A673 (cell line): ENCODE data around the gene RMI2. TPM values are rescaled to one million over a fixed set of nuclear protein-coding genes. Genes with fewer than 3 reads are reported as not detected.

Experiments
- BruUV-seq: library from RNA; stranded (reverse); fragments of 400-500 nt; replicated peaks from 2 replicates; lab custom pipeline; 2021; lab: Mats Ljungman, UMichigan
- CTCF ChIA-PET: fragments of 300-600 bp; sonication (Branson Sonifier 250); formaldehyde crosslinking; loops from one replicate; lab custom pipeline; 2022; ENCODE audit warnings: antibody characterized with exemption; lab: Charles Lee
- POLR2A ChIA-PET: fragments of 300-600 bp; sonication (Branson Sonifier 250); formaldehyde crosslinking; loops from one replicate; lab custom pipeline; 2022; ENCODE audit warnings: antibody characterized with exemption; ENCODE audit not compliant: low non-redundant PET; lab: Charles Lee
- DNase-seq: peaks from one replicate; pipeline ENCODE4 v3.0.0-alpha.2; 2015; ENCODE audit warnings: low spot score
- H3K27ac ChIP-seq: fragments of 200-600 bp; sonication (generic); 2 replicates; pipeline ENCODE4 v1.5.1; 2016; ENCODE audit warnings: mixed run types, low read depth, mild to moderate bottlenecking, mixed read lengths, antibody characterized with exemption, low read length; ENCODE audit not compliant: poor library complexity, severe bottlenecking
- H3K27me3 ChIP-seq: fragments of 200-600 bp; sonication (generic); replicated peaks from 2 replicates; pipeline ENCODE4 v1.6.1; 2017; ENCODE audit warnings: mixed run types, low read depth, mild to moderate bottlenecking, mixed read lengths, antibody characterized with exemption, low read length; ENCODE audit not compliant: insufficient read depth, poor library complexity
- H3K36me3 ChIP-seq: fragments of 200-600 bp; sonication (generic); 2 replicates; pipeline ENCODE4 v1.6.1; 2016; ENCODE audit warnings: mixed run types, mild to moderate bottlenecking, mixed read lengths, antibody characterized with exemption, low read length; ENCODE audit not compliant: insufficient read depth, poor library complexity, severe bottlenecking
- H3K4me1 ChIP-seq: fragments of 200-600 bp; sonication (generic); 2 replicates; pipeline ENCODE4 v1.6.1; 2017; ENCODE audit warnings: mixed run types, mild to moderate bottlenecking, mixed read lengths, antibody characterized with exemption, low read length; ENCODE audit not compliant: insufficient read depth, poor library complexity, severe bottlenecking
- H3K4me3 ChIP-seq: fragments of 200-600 bp; sonication (generic); 2 replicates; pipeline ENCODE4 v1.5.1; 2016; ENCODE audit warnings: low read depth, mixed run types, mild to moderate bottlenecking, mixed read lengths, low read length; ENCODE audit not compliant: poor library complexity, severe bottlenecking
- H3K9me3 ChIP-seq: fragments of 200-600 bp; sonication (generic); 2 replicates; pipeline ENCODE4 v1.6.1; 2016; ENCODE audit warnings: mixed run types, low read depth, mild to moderate bottlenecking, mixed read lengths, antibody characterized with exemption, low read length; ENCODE audit not compliant: poor library complexity, severe bottlenecking
- CTCF ChIP-seq: fragments of 300-800, 200-600 bp; sonication (generic); conservative IDR thresholded peaks from 2 replicates; pipeline ENCODE4 v1.5.1; 2017; ENCODE audit warnings: low read depth, mild to moderate bottlenecking, antibody characterized with exemption, low read length, moderate library complexity, mixed read lengths
- EZH2 ChIP-seq: fragments of 200-600 bp; sonication (generic); IDR thresholded peaks from 2 replicates; pipeline ENCODE4 v1.6.1; 2017; ENCODE audit warnings: borderline replicate concordance, low read depth, mild to moderate bottlenecking, mixed read lengths, antibody characterized with exemption, low read length; ENCODE audit not compliant: poor library complexity, severe bottlenecking
- intact Hi-C: fragments of 100-400 bp; cut with micrococcal nuclease; formaldehyde crosslinking; loops from one replicate; pipeline ENCODE4 v1.10.0; 2022; ENCODE audit not compliant: unreplicated experiment
- total RNA-seq: library from RNA; stranded (reverse); gene quantifications from 2 replicates; pipeline ENCODE4 v1.2.3, GENCODE V29; 2021

RMI2 gene
- total RNA-seq, 1 experiment from 2014 or later = 28.5 TPM

- ChIA-PET CTCF (no interaction called here), POLR2A (no interaction called here)
These were observed 35.2 kb upstream of the RMI2 start for GRCh38 chr16:11309895-11310633.

GRCh38 chr16:11310634-11310977, 34.7 kb upstream of the RMI2 start:
- no peak for DNase-seq
- TF ChIP-seq CTCF (no peak), EZH2 (no peak)
- CTCF ChIA-PET = no interaction called here
- H3K4me1 ChIP-seq = peaks cover 10% of the 10 kb centered on the region
- intact Hi-C loops = no loop called here
- BruUV-seq = no TSS peak
- H3K9me3 ChIP-seq = no peaks in the 10 kb centered on the region
- H3K27ac ChIP-seq = no peak overlapping the region
- no peak overlapping the region for H3K4me3 ChIP-seq
- POLR2A ChIA-PET = no interaction called here
- H3K27me3 ChIP-seq = no peaks in the 10 kb centered on the region
- no peaks in the 10 kb centered on the region for H3K36me3 ChIP-seq

More at GRCh38 chr16:11309895-11310633, 35.2 kb upstream of the RMI2 start:
- Histone ChIP-seq H3K9me3 (no peaks in the 10 kb centered on the region), H3K4me1 (peaks cover 7% of the 10 kb centered on the region), H3K27ac (no peak overlapping the region), H3K36me3 (no peaks in the 10 kb centered on the region), H3K27me3 (no peaks in the 10 kb centered on the region), H3K4me3 (no peak overlapping the region)
- intact Hi-C loops = no loop called here
- TF ChIP-seq CTCF (no peak), EZH2 (no peak)
- no TSS peak for BruUV-seq
- peak; percentile 39 for DNase-seq

- H3K4me3 ChIP-seq = no peak overlapping the region
- H3K9me3 ChIP-seq = no peaks in the 10 kb centered on the region
- no peak for TF ChIP-seq CTCF
- no peaks in the 10 kb centered on the region for H3K27me3 ChIP-seq
- no peak for DNase-seq
- intact Hi-C loops = no loop called here
- no TSS peak for BruUV-seq
- POLR2A ChIA-PET = interaction anchor here (0.6 kb wide), 1 partner anchor 59 kb away, joined by 4 read pairs; no protein-coding TSS in a partner anchor
- H3K27ac ChIP-seq = no peak overlapping the region
- CTCF ChIA-PET = no interaction called here
- peaks cover 11% of the 10 kb centered on the region for H3K4me1 ChIP-seq
- no peaks in the 10 kb centered on the region for H3K36me3 ChIP-seq
These were observed 34.2 kb upstream of the RMI2 start for GRCh38 chr16:11310997-11311561.
